HG03469 (cell line): Measurements from ENCODE around the gene SNED1.
"Not testable (repeated sequence)": the region's sequence is repeated elsewhere in the genome, so short reads cannot be mapped to it uniquely, and the experiment has no call there.

Experiments used
- ATAC-seq: cut with Tn5 transposase; IDR thresholded peaks from one replicate; pipeline ENCODE4 v1.9.1; 2021; ENCODE audit warnings: mild to moderate bottlenecking, moderate library complexity, moderate number of reproducible peaks; ENCODE audit not compliant: unreplicated experiment

SNED1 gene

DNA sequence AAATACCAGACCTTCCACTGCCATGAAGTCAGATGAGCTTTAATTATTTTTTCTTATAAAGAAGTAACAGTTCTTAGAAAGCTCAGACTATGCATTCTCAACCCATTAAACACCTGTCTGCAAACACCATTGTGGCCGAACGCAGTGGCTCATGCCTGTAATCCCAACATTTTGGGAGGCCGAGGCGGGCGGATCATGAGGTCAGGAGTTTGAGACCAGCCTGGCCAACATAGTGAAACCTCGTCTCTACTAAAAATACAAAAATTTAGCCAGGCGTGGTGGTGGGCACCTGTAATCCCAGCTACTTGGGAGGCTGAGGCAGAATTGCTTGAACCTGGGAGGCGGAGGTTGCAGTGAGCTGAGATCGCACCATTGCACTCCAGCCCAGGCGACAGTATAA is 106.2 kb downstream of the SNED1 start:
- not testable (repeated sequence) for ATAC-seq

- no peak for ATAC-seq
Observed at GRCh38 chr2:241105641-241106040, 107.2 kb downstream of the SNED1 start.

DNA sequence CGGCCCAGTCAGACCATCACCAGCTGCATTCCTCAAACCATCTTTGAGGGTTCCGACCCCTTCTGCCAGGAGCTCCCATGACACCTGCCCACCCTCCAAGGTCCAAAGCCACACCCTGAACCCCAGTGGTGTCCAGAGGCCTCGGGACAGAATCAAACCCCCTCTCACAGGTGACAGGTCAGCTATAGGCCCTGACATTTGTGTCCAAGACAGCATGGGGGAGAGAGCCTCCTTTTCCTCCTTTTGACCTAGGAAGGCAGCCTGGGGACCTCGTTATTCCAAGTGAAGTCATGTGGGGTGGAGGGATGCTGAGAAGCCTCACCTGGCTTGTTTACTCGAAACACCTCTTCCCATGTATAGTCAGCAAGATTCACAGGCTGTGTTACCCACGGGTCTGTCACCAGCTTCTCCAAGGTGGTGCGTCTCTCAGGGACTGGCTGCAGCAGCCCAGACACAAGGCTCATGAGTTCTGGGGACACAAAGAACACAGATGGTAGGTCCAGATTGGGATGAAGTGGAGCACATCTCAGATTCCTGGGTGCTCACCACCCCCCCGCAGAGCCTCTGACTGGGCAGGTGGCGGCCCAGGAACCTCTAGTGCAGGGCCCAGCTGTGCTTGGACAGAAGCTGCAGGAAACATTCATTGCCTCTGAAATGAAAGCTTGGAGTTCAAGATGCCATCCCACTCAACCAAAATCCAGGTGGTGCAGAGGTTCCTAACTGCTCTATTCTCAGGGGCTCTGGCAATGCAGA is 108.8 kb downstream of the SNED1 start:
- no peak for ATAC-seq

DNA sequence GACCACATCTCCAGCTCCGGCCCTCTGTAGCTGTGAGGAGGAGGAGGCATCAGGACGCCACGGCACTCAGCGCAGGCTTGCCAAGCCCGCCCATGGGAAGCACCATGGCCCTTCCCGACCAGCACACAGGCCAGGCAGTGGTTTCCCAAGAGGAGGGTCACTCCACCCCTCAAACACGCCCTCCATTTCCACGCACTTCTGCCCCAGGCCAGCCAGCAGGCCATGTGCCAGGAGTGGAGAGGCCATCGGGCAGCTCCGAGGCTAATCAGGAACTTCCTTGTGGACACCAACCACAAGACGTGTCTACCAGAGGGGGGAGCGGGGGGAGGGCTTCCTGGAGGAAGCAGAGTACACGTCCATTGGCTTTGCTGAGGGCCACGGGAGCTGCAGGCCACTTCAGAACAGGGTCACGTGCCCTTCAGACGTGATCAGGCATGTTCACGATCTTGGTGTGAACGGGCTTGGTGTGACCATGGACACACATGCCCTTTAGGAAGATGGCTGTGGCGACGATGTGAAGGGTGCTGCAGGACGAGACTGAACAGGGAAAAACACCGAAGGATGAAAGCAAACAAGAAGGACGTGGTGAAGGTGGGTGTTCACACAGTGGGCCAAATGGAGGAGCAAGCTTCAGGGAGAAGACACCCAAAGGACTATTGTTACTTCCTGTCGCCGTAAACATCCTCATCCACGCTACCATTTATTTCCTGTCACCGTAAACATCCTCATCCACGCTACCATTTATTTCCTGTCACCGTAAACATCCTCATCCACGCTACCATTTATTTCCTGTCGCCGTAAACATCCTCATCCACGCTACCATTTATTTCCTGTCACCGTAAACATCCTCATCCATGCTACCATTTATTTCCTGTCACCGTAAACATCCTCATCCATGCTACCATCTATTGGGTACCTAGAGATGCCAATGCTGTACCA is 110.1 kb downstream of the SNED1 start:
- ATAC-seq, result no peak

- ATAC-seq, result no peak
Observed at GRCh38 chr2:241109210-241110088, 111.0 kb downstream of the SNED1 start.

GRCh38 chr2:241110089-241110606 is 111.7 kb downstream of the SNED1 start:
- ATAC-seq, result no peak

GRCh38 chr2:241110607-241111439 is 112.4 kb downstream of the SNED1 start:
- ATAC-seq, result no peak

DNA sequence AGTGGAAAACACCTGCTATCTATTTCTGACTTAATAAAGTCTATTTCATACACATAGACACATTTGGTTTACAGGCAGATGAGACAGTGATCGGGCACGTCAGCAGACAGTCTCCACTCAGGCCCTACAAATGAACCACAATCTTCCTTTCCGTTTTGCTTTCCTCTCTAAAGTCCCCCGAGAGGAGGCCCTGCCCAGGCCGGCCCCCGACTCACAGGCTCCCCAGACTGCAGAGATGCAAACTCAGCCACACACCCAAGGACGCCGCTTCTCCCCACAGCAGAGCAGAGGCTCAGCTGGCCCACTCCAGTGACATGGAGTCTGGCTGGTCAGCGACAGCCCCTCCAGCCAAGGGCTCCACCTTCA is 113.0 kb downstream of the SNED1 start:
- no peak for ATAC-seq

DNA sequence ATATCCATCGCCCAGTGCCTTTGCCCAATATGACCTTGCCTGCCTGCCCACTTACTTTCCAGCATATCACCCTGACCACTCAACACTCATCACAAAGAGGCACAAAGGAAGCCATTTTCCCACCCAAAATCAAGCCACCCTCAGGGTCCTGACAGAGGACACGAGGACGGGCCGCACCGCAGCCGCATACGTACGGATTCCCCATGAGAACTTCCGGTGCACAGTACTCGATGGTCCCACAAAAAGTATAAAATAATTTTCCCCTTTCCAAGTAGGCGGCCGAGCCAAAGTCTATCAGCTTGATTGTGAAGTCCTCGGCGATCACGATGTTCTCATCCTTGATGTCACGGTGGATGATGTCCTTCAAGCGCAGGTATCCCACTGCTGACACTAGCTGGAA is 113.6 kb downstream of the SNED1 start:
- no peak for ATAC-seq

- no peak for ATAC-seq
Observed at GRCh38 chr2:241112592-241112991, 114.2 kb downstream of the SNED1 start.

DNA sequence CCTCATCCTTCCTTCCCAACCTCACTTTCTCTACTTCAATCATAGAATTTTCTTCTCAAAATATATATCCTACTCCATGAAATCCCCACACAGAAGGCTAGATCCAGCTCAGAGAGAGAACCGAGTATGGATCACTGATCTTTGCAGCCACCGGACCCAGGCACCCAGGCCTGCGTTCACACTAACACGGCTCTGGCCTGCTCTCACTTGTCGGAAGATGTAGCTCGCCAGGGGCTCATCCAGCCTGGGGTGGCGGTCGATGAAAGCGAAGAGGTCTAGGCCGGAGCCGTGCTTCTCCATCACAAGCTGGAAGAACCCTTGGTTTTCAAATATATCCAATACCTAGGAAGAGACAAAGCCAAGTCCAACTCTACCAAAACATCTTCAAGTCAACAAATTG is 116.4 kb downstream of the SNED1 start:
- no peak for ATAC-seq

DNA sequence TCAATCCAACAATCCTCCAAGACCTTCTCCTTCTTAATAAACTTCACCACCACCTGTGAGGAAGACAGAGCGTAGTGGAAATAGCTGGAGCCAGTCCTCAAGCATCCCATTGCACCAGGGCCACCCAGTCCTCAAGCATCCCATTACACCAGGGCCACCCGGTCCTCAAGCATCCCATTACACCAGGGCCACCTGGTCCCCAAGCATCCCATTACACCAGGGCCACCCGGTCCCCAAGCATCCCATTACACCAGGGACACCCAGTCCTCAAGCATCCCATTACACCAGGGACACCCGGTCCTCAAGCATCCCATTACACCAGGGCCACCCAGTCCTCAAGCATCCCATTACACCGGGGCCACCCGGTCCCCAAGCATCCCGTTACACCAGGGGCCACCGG is 116.9 kb downstream of the SNED1 start:
- ATAC-seq, result no peak

DNA sequence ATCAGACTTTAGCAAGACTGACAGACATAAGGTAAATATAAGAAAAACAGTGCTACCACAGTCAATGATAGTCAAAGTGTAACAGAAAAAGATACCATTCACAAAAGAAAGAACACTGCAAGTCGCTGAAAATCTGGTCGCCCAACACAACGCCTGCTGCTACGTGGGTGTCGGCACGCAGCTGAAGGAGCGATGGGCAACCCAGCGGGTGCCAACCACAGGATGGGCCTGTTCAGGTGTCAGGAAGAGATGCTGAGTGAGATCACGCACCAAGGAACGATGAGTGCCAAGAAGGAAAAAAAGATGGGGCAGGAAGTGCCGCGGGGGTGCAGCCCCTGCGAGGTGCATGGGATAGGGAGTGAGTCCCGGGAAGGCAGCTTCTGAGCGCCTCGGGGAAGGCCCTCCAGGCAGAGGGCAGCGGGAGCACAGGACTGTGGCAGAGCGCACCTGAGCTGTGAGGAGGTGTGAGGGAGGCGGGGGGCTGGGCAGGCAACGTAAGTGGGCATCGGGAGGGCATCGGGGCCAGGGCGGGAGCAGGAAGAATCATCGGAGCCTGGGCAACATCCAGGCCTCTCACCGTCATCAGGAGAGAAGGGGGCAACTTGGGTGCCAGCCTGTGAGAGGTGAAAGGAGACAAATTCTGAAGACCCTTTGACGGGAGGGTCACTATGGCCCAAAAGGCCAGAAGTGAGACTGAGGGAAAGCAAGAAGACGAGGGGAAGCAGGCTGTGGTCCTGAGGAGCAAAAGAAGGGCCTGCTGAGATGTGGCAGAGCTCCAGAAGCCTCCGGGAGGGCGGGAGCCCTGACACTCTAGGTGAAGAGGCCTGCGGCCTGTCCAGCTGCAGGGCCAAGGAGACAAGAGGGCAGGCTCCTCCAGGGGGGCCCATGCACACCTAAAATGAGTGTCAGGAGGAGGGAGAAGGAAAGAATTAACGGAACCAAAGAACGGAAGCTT is 118.5 kb downstream of the SNED1 start:
- no peak for ATAC-seq

DNA sequence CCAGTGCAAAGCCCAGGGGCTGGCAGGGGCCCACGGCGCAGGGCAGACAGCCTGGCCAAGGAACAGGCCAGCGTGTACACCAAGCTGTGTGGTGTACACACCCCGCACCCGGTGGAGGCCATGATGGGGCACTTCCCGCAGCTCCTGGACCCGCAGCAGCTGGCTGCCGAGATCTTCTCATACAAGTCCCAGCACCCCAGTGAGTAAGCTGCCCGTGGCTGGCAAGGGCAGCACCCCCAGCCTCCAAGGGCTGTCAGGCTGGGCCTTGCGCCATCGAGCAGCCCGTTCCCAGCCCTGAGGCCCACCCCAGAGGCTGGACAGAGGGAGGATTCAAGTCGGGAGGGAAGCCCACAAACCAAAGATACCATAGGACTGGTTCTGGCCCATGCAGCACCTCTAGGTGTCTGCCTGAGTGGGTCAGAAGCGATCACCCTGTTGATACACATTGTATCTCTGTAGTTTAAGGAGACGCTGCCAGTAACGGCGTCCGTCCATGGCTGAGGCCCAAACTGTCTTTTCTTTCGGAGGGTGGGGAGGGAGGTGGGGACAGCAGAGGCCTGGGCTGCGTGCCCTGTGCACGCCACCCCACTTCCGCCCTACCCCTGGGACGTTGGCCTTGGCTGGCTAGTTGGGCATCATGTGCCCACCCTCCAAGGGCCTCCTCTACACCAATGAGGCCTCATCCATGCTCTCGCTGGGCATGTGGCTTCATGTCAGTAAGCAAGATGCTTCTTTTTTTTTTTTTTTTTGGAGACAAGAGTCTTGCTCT is 120.5 kb downstream of the SNED1 start:
- no peak for ATAC-seq

- ATAC-seq, result no peak
Observed at GRCh38 chr2:241120440-241120839, 122.0 kb downstream of the SNED1 start.

GRCh38 chr2:241121008-241121407 is 122.6 kb downstream of the SNED1 start:
- ATAC-seq, result no peak

DNA sequence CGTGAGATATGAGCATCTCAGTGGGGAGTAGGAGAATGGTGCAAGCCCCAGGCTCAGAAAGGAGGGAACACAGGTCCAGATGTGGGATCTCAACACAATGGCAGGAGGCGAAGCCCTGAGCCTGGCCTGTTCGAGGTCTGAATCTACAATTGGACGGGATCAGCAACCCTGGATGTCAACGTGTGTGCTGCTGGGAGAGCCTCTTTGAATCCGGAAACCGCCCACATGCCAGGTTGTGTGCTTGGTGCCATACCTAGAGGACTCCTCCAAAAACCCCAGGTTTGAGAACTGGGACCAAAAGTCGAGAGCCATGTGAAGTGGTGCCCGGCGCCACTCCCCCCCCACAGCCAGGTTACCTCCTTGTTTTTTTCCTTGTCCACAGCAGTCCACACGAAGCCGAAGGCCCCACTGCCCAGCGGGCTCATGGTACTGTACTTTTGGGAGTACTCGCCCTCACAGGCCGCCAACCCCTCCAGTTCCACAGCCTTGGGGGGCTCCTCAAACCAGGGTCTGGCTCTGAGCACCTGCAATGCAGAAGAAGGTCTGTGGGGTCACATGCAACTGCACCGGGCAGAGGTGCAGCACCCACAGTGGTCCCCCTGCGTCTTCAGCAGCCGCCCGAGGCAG is 124.1 kb downstream of the SNED1 start:
- no peak for ATAC-seq
